ENCODE measurements around the gene NLGN1. TPM values are rescaled to one million over a fixed set of nuclear protein-coding genes. Genes with fewer than 3 reads are reported as not detected.

Gene NLGN1
- total and polyA plus RNA-seq, 2 of the 8 experiments (the other 6 are each of a cell fraction or from before 2014, with no cell fraction given): 7.8 to 14.8 TPM

DNA sequence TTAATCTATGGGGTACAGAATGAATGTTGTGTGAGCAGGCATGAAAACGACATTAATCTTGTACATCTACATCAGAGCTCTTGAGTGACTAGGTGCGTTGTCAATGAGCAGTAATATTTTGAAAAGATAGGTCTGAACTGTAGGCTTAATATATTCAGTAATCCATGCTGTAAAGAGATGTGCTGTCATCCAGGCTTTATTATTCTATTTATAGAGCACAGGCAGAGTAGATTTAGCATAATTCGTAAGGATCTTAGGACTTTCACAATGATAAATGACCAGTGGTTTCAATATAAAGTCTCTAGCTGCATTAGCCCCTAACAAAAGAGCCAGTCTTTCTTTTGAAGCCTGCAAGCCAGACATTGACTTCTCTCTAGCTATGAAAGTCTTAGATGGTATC is 43.0 kb downstream of the NLGN1 start:
- no peak overlapping the region for H3K4ac ChIP-seq (replicated peaks; ENCODE audit: insufficient read length, low read depth, low read length)
- DNase-seq (ENCODE audit: low read depth in 1 of 2, low spot score in 2 of 2): no peak
- WGBS, 2 experiments (ENCODE audit: extremely low coverage in 1 of 2, insufficient coverage in 1 of 2, insufficient read length in 1 of 2, insufficient replicate concordance in 2 of 2, low coverage in 1 of 2, low lambda C conversion rate in 2 of 2, missing lambda C conversion rate in 1 of 2): 91% methylated on average over 3 of the region's 3 CpGs; no CpG with 5 or more reads in 1 of the 2 experiments
- H3K18ac ChIP-seq (ENCODE audit: extremely low read depth, low read length): no peak overlapping the region
- H4K20me1 ChIP-seq (replicated peaks in 1 of 2; ENCODE audit: control insufficient read depth in 1 of 2, insufficient read depth in 2 of 2, low read length in 2 of 2): no peaks in the 10 kb centered on the region
- H3K14ac ChIP-seq (ENCODE audit: insufficient read length): no peak overlapping the region
- no peaks in the 10 kb centered on the region for H3K27me3 ChIP-seq (replicated peaks in 1 of 4; ENCODE audit: control insufficient read depth in 3 of 4, extremely low read depth in 1 of 4, insufficient read depth in 3 of 4, low read length in 3 of 4)
- POLR2A ChIA-PET (ENCODE audit: partially characterized antibody): no interaction called here
- no peak overlapping the region for H3K9ac ChIP-seq (replicated peaks in 1 of 4; ENCODE audit: extremely low read depth in 1 of 4, low read depth in 3 of 4, low read length in 3 of 4)
- no peak overlapping the region for H3K27ac ChIP-seq (ENCODE audit: low read depth, low read length)
- H2BK20ac ChIP-seq (ENCODE audit: low read length): no peak overlapping the region
- H3K4me2 ChIP-seq (ENCODE audit: insufficient read depth in 1 of 2, low read depth in 2 of 2, low read length in 2 of 2): no peak overlapping the region
- H3K36me3 ChIP-seq (ENCODE audit: control insufficient read depth in 2 of 4, insufficient read depth in 4 of 4, low read length in 3 of 4): no peaks in the 10 kb centered on the region
- H2BK120ac ChIP-seq (replicated peaks; ENCODE audit: low read depth, low read length): no peak overlapping the region
- no peak overlapping the region for H3K4me3 ChIP-seq (ENCODE audit: extremely low read depth in 1 of 4, insufficient read depth in 2 of 4, low read depth in 3 of 4, low read length in 4 of 4)
- FAIRE-seq: no peak
- H2BK12ac ChIP-seq (ENCODE audit: low read depth, low read length): no peak overlapping the region
- no peak overlapping the region for H2AFZ ChIP-seq (ENCODE audit: low read length)
- H3K56ac ChIP-seq (replicated peaks; ENCODE audit: insufficient read length, low read depth, low read length): no peak overlapping the region
- H2BK15ac ChIP-seq (ENCODE audit: low read length): no peak overlapping the region
- H4K91ac ChIP-seq (replicated peaks; ENCODE audit: insufficient read length, low read length): no peak overlapping the region
- CTCF ChIA-PET (ENCODE audit: partially characterized antibody): no interaction called here
- no peak overlapping the region for H2AK5ac ChIP-seq (ENCODE audit: low read depth, low read length)
- H3K23ac ChIP-seq (ENCODE audit: insufficient read length): no peak overlapping the region
- H4K5ac ChIP-seq (ENCODE audit: insufficient read length, low read depth, low read length): no peak overlapping the region
- no peak overlapping the region for H4K8ac ChIP-seq (ENCODE audit: extremely low read depth, insufficient read depth, low read length)
- H3K4me1 ChIP-seq (replicated peaks in 1 of 4; ENCODE audit: control insufficient read depth in 3 of 4, insufficient read depth in 4 of 4, low read length in 3 of 4): no peaks in the 10 kb centered on the region
- H3K9me3 ChIP-seq (ENCODE audit: insufficient read depth in 2 of 2, low read depth in 1 of 2, low read length in 1 of 2): no peaks in the 10 kb centered on the region
- no peaks in the 10 kb centered on the region for H3K79me1 ChIP-seq (ENCODE audit: low read depth, low read length)
- H3K79me2 ChIP-seq (ENCODE audit: control insufficient read depth in 1 of 2, insufficient read depth in 2 of 2, low read length in 2 of 2): no peaks in the 10 kb centered on the region
- H2BK5ac ChIP-seq (ENCODE audit: low read depth, low read length): no peak overlapping the region
- H3K23me2 ChIP-seq (ENCODE audit: low read depth, low read length): no peaks in the 10 kb centered on the region
- TF ChIP-seq CHD1 (IDR thresholded peaks at IDR 0.05; ENCODE audit: low read depth, low read length): no peak
- no peak for TF ChIP-seq PHF8 (conservative IDR thresholded peaks at IDR 0.05; ENCODE audit: low read depth, low read length)
- no peak for TF ChIP-seq SIRT6 (IDR thresholded peaks at IDR 0.05; ENCODE audit: low read length)
- TF ChIP-seq CEBPB (IDR thresholded peaks at IDR 0.05; ENCODE audit: low read depth, low read length): no peak
- TF ChIP-seq, protein P1, sequence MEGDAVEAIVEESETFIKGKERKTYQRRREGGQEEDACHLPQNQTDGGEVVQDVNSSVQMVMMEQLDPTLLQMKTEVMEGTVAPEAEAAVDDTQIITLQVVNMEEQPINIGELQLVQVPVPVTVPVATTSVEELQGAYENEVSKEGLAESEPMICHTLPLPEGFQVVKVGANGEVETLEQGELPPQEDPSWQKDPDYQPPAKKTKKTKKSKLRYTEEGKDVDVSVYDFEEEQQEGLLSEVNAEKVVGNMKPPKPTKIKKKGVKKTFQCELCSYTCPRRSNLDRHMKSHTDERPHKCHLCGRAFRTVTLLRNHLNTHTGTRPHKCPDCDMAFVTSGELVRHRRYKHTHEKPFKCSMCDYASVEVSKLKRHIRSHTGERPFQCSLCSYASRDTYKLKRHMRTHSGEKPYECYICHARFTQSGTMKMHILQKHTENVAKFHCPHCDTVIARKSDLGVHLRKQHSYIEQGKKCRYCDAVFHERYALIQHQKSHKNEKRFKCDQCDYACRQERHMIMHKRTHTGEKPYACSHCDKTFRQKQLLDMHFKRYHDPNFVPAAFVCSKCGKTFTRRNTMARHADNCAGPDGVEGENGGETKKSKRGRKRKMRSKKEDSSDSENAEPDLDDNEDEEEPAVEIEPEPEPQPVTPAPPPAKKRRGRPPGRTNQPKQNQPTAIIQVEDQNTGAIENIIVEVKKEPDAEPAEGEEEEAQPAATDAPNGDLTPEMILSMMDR (IDR thresholded peaks at IDR 0.05; ENCODE audit: control extremely low read depth in 1 of 3, insufficient read depth in 1 of 3, low read depth in 1 of 3, low read length in 3 of 3): no peak
- TF ChIP-seq RFX5 (IDR thresholded peaks at IDR 0.05; ENCODE audit: borderline replicate concordance, low read depth, low read length): no peak
- TF ChIP-seq POU5F1 (IDR thresholded peaks at IDR 0.05; ENCODE audit: low read depth, low read length): no peak
- TF ChIP-seq SIX5 (IDR thresholded peaks at IDR 0.05; ENCODE audit: low read depth, low read length): no peak
- no peak for TF ChIP-seq EP300 (IDR thresholded peaks at IDR 0.05; ENCODE audit: borderline replicate concordance in 1 of 2, low read depth in 2 of 2, low read length in 2 of 2)
- TF ChIP-seq POLR2A (IDR thresholded peaks at IDR 0.05; ENCODE audit: control extremely low read depth in 1 of 2, low read depth in 2 of 2, low read length in 2 of 2): no peak
- TF ChIP-seq SP4 (IDR thresholded peaks at IDR 0.05; ENCODE audit: low read length): no peak
- no peak for TF ChIP-seq FOSL1 (IDR thresholded peaks at IDR 0.05; ENCODE audit: insufficient read depth, low read depth, low read length)
- no peak for TF ChIP-seq CREB1 (IDR thresholded peaks at IDR 0.05)
- no peak for TF ChIP-seq SIN3A (conservative IDR thresholded peaks at IDR 0.05 in 1 of 2, IDR thresholded peaks at IDR 0.05 in 1 of 2; ENCODE audit: low read depth in 1 of 2, low read length in 2 of 2)
